Heart right ventricle (tissue), 16 donors: ENCODE data around the gene MAPRE2. TPM values are rescaled to one million over a fixed set of nuclear protein-coding genes. Genes with fewer than 3 reads are reported as not detected.
A peak's percentile ranks its signal among the peaks of the same experiment; 100 is the strongest.

Source experiments
- ATAC-seq, 8 donors: fragments of 200-7000 bp; cut with Tn5 transposase; one replicate each; pipeline ENCODE4 v1.9.1; 2020; ENCODE audit warnings: mild to moderate bottlenecking in 8 of 8, moderate library complexity in 8 of 8, moderate number of reproducible peaks in 1 of 8
- DNase-seq, 2 donors: peaks; one replicate each; pipeline ENCODE4 v3.0.0-alpha.2; 2020
- H3K27ac ChIP-seq, 10 donors: fragments of 200-600 bp; sonication (generic) in 2 of 10; one replicate each; pipeline versions ENCODE4 v1.5.0 to v1.8.0; 2020 to 2022; ENCODE audit warnings: mild to moderate bottlenecking in 3 of 10
- H3K27me3 ChIP-seq, 7 donors: fragments of 200-600 bp; one replicate each; pipeline ENCODE4 v1.8.0; 2021 to 2022; ENCODE audit warnings: mild to moderate bottlenecking in 2 of 7
- H3K36me3 ChIP-seq, 9 donors: fragments of 200-600 bp; sonication (generic) in 1 of 9; one replicate each; pipeline versions ENCODE4 v1.5.0 to v1.8.0; 2020 to 2022; ENCODE audit warnings: mild to moderate bottlenecking in 2 of 9
- H3K4me1 ChIP-seq, 9 donors: fragments of 200-600 bp; sonication (generic) in 1 of 9; one replicate each; pipeline versions ENCODE4 v1.5.0 to v1.8.0; 2020 to 2022; ENCODE audit warnings: mild to moderate bottlenecking in 4 of 9
- H3K4me3 ChIP-seq, 10 donors: fragments of 200-600 bp; sonication (generic) in 2 of 10; one replicate each; pipeline versions ENCODE4 v1.5.0 to v1.8.0; 2020 to 2022; ENCODE audit warnings: mild to moderate bottlenecking in 7 of 10, moderate library complexity in 2 of 10
- H3K9me3 ChIP-seq, 11 donors: fragments of 200-600 bp in 10 of 11; sonication (generic) in 2 of 11; one replicate each; pipeline versions ENCODE4 v1.5.0 to v1.8.0; 2013 to 2022; ENCODE audit warnings: mild to moderate bottlenecking in 2 of 11, control low read depth in 1 of 11, moderate library complexity in 1 of 11
- WGBS, 2 donors: extraction: QIAGEN DNeasy Blood & Tissue Kit; methylation state at CpG; one replicate each; pipeline ENCODE4 v1.1.7; 2013; ENCODE audit warnings: inconsistent platforms in 1 of 2; 5-methylcytosine and 5-hydroxymethylcytosine counted together
- intact Hi-C, 10 donors: fragments of 100-400 bp; cut with DNase I; formaldehyde crosslinking; loops; one replicate each; pipeline versions ENCODE4 v1.11.1 to v1.14.2; 2022
- polyA plus RNA-seq, 2 donors: library from polyadenylated mRNA; stranded (reverse); fragments of 200-250 nt; gene quantifications; one replicate each; pipeline ENCODE4 v1.2.3, GENCODE V29; 2013
- total RNA-seq, 10 donors: library from RNA; stranded (reverse); fragmentation: NEBNext Ultra II Directional in 3 of 10; extraction: Animal tissue kit (Norgen Biotek cat#: 25700) in 3 of 10; gene quantifications; one replicate each; pipeline versions ENCODE4 v1.2.1 to v1.2.4, GENCODE V29; 2021 to 2023
- TF ChIP-seq, protein P1 (sequence below), 9 donors: fragments of 200-600 bp; sonication (generic) in 2 of 9; IDR thresholded peaks; one replicate each; pipeline versions ENCODE4 v1.5.0 to v1.8.0; 2021 to 2022; ENCODE audit warnings: antibody characterized with exemption in 9 of 9, mild to moderate bottlenecking in 5 of 9, moderate library complexity in 1 of 9
- donor health status: Arrhythmogenic right ventricular cardiomyopathy.
- donor health status: ischemic (EF 13 %, LVEDD 7.1; RV severe dilation, severe dysfunction).
- donor health status: healthy with polysubstance abuse.
- donor health status: DM: no; HTN: yes; CAD: no.
- donor health status: DM: no; HTN: no; CAD: no.
- donor health status: ischemic (EF 25% LVEDD 6.9; RV normal size, moderate dysfunction).
- donor health status: ischemic (EF 25% LVEDD 5.7; RV mildly dilated, moderate dysfunction).
- donor health status: healthy.
- donor health status: DM: yes; HTN: yes; CAD: no.
- donor health status: Ischemic cardiomyopathy.
- donor health status: ischemic (EF 35%, LVEDD 5.7; RV mildly dilated, moderate dysfunction).
- donor health status: nonischemic (EF 11% LVEDD 7.7; RV severe dilation, severe dysfunction).
- donor health status: DM: yes; HTN: yes; CAD: no.
- donor health status: PGD.
- donor health status: ischemic (EF 29% LVEDD 5.4; RV normal size, mild dysfunction).
- donor health status: nonischemic (EF 23%, LVEDD 6.1; RV moderate dilation, normal function).

The MAPRE2 gene
- total and polyA plus RNA-seq, 12 donors, result 31.7 to 211 (median 130) TPM

DNA sequence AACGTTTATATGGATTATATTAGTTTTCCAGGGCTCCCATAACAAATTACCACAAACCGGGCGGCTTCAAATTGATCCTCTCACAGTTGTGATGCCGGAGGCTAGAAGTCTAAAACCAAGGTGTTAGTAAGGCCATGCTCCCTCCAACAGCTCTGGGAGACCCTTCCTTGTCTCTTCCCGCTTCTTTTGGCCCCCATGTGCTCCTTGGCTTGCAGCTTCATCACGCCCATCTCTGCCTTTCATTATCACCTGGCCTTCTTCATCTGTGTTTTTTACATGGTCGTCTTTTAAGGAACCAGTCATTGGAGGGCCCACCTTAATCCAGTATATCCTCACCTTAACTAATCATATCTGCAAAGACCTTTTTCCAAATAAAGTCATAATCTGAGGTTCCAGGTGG lies 13.9 kb downstream of the MAPRE2 start:
- WGBS, 2 donors, result 94 to 96% methylated on average over 7 of the region's 7 CpGs
- intact Hi-C loops, result no loop called here
- Histone ChIP-seq H3K27me3 (no peaks in the 10 kb centered on the region), H3K4me3 (no peak overlapping the region), H3K9me3 (no peaks in the 10 kb centered on the region), H3K27ac (no peak overlapping the region), H3K36me3 (no peaks in the 10 kb centered on the region), H3K4me1 (peaks cover 10 to 94% (median 61%) of the 10 kb centered on the region in 9 donors)
- TF ChIP-seq, protein P1, sequence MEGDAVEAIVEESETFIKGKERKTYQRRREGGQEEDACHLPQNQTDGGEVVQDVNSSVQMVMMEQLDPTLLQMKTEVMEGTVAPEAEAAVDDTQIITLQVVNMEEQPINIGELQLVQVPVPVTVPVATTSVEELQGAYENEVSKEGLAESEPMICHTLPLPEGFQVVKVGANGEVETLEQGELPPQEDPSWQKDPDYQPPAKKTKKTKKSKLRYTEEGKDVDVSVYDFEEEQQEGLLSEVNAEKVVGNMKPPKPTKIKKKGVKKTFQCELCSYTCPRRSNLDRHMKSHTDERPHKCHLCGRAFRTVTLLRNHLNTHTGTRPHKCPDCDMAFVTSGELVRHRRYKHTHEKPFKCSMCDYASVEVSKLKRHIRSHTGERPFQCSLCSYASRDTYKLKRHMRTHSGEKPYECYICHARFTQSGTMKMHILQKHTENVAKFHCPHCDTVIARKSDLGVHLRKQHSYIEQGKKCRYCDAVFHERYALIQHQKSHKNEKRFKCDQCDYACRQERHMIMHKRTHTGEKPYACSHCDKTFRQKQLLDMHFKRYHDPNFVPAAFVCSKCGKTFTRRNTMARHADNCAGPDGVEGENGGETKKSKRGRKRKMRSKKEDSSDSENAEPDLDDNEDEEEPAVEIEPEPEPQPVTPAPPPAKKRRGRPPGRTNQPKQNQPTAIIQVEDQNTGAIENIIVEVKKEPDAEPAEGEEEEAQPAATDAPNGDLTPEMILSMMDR (IDR thresholded peaks at IDR 0.05), result no peak
- ATAC-seq, result no peak
- DNase-seq, result no peak

DNA sequence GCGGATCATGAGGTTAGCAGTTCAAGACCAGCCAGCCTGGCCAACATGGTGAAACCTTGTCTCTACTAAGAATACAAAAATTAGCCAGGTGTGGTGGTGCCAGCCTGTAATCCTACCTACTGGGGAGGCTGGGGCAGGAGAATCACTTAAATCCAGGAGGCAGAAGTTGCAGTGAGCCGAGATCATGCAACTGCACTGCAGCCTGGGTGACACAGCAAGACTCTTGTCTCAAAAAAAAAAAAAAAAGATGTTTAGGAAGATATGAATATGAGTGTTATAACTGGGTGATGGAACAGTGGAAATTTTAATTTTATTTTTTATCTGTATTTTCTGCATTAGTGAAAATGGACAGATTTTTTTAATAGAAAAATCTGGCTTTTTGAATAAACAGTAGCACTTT lies 14.5 kb downstream of the MAPRE2 start:
- TF ChIP-seq, protein P1 (IDR thresholded peaks at IDR 0.05), result no peak
- 90% methylated on average over 2 of the region's 2 CpGs for WGBS, 2 donors
- no peak for ATAC-seq
- no peaks in the 10 kb centered on the region for H3K9me3 ChIP-seq
- H3K36me3 ChIP-seq, result no peaks in the 10 kb centered on the region
- intact Hi-C loops, result no loop called here
- no peak overlapping the region for H3K27ac ChIP-seq
- DNase-seq, result no peak
- H3K4me1 ChIP-seq, result peaks cover 10 to 94% (median 61%) of the 10 kb centered on the region in 9 donors
- no peaks in the 10 kb centered on the region for H3K27me3 ChIP-seq
- no peak overlapping the region for H3K4me3 ChIP-seq

DNA sequence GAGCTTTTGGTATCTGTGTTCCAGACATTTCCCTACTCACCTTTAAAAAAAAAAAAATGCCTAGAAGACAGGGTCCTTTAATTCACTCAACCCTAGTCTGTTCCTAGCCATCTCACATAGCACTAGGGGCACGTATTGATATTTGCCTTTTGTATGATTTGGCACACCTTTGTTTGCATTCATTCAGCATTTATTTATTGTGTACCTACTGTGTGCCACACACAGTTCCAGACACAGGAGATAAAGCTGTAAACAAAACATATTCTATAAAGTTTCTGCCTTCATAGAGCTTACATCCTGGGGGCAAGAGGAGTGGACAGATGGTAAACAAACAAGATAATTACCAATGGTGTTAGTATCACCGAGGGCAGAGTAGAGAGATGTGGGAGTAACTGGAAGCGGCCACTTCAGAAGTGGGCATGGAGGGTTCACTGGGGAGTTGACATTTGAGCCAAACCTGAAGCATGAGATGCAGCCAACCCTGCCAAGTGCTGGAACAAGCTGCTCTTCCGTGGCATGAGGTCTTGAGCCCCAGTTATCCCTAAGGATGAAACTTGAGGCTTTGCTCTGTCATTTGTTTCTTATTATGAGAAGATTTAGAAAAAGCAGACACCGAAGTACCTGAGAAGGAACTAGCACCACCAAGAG lies 18.2 kb downstream of the MAPRE2 start:
- no peaks in the 10 kb centered on the region for H3K27me3 ChIP-seq
- ATAC-seq, result peak in 6 of 8 donors; percentile 31 to 73 (median 58)
- H3K27ac ChIP-seq, result peak overlapping the region in 5 of 10 donors; percentile 1 to 66 (median 41)
- WGBS, 2 donors, result 60 to 73% methylated on average over 5 of the region's 5 CpGs
- H3K9me3 ChIP-seq, result no peaks in the 10 kb centered on the region
- peaks cover 10 to 86% (median 46%) of the 10 kb centered on the region in 9 donors for H3K4me1 ChIP-seq
- no peak for DNase-seq
- no peaks in the 10 kb centered on the region for H3K36me3 ChIP-seq
- intact Hi-C loops, result no loop called here
- H3K4me3 ChIP-seq, result no peak overlapping the region
- TF ChIP-seq, protein P1 (IDR thresholded peaks at IDR 0.05), result no peak

DNA sequence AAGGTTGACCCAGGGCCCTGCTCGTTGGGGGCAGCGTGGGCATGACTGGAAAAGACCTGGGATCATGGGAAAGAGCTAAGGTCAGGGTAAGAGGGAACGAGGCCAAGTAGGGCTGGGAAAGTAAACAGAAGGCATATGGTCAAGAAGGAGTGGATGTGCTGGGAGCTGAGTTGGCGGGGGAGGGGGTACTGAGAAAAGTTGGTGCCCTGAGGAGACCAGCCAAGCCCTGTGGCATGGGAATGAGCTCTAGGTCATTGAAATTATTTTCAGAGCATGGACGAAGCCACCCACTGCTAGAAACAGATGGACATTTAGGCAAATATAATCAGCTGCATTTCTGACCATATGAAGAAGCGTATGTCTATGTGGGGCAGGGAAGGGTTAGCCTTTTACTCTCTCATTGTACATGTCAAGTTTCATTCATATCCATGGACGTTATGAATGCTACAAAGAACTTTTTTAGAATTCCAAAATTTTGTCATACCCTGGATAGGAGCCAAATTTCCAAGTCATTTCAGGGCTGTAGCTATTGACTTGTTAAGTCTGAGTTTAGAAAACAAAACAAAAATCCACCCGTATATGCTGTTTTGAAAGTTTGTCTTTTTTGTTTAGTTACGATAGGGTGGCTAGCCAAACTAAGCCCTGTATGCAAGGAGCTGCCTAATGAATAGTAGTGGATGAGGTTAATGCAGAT lies 19.1 kb downstream of the MAPRE2 start:
- Histone ChIP-seq H3K9me3 (no peaks in the 10 kb centered on the region), H3K27me3 (no peaks in the 10 kb centered on the region), H3K36me3 (no peaks in the 10 kb centered on the region), H3K27ac (peak overlapping the region in 7 of 10 donors; percentile 1 to 66 (median 41)), H3K4me1 (peaks cover 9 to 87% (median 50%) of the 10 kb centered on the region in 9 donors), H3K4me3 (no peak overlapping the region)
- WGBS, 2 donors, result 62 to 64% methylated on average over 9 of the region's 9 CpGs
- intact Hi-C loops, result no loop called here
- TF ChIP-seq, protein P1 (IDR thresholded peaks at IDR 0.05), result no peak
- DNase-seq (no peak), ATAC-seq (peak; percentile 19 to 58 (median 36))
